Suprapubic skin (tissue), 4 donors: ENCODE results near the gene TMCO4. TPM values are rescaled to one million over a fixed set of nuclear protein-coding genes. Genes with fewer than 3 reads are reported as not detected.

Source experiments
- DNase-seq, 2 donors: peaks; one replicate each; pipeline ENCODE4 v3.0.0-alpha.2; 2019; ENCODE audit warnings: low spot score in 2 of 2
- H3K27ac ChIP-seq: fragments of 200-600 bp; sonication (generic); one replicate; pipeline ENCODE4 v1.5.1; 2019
- H3K27me3 ChIP-seq: fragments of 200-600 bp; sonication (generic); one replicate; pipeline ENCODE4 v1.5.1; 2019
- H3K36me3 ChIP-seq: fragments of 200-600 bp; sonication (generic); one replicate; pipeline ENCODE4 v1.5.1; 2019
- H3K4me1 ChIP-seq: fragments of 200-600 bp; sonication (generic); one replicate; pipeline ENCODE4 v1.5.1; 2019
- H3K4me3 ChIP-seq: fragments of 200-600 bp; sonication (generic); one replicate; pipeline ENCODE4 v1.5.1; 2019; ENCODE audit warnings: mild to moderate bottlenecking
- H3K9me3 ChIP-seq: fragments of 200-600 bp; sonication (generic); one replicate; pipeline ENCODE4 v1.5.1; 2019
- CTCF ChIP-seq, 2 donors: fragments of 200-600 bp in 1 of 2; fragments of 450-650 bp in 1 of 2; sonication (generic) in 1 of 2; IDR thresholded peaks; one replicate each; pipeline ENCODE4 v1.5.1; 2016 to 2019; ENCODE audit warnings: antibody characterized with exemption in 2 of 2, mild to moderate bottlenecking in 1 of 2, moderate library complexity in 1 of 2
- EP300 ChIP-seq: sonication (generic); formaldehyde crosslinking; IDR thresholded peaks from one replicate; pipeline ENCODE4 v1.6.1; 2017; ENCODE audit warnings: antibody characterized with exemption
- POLR2A ChIP-seq, 2 donors: fragments of 450-650 bp; IDR thresholded peaks; one replicate each; pipeline ENCODE4 v1.6.1; 2017; ENCODE audit warnings: antibody characterized with exemption in 2 of 2, mild to moderate bottlenecking in 2 of 2, moderate library complexity in 2 of 2
- POLR2AphosphoS5 ChIP-seq, 3 donors: sonication (generic); formaldehyde crosslinking; IDR thresholded peaks; one replicate each; pipeline ENCODE4 v1.6.1; 2017; ENCODE audit warnings: antibody characterized with exemption in 3 of 3
- WGBS: methylation state at CpG from one replicate; pipeline ENCODE4 v1.1.5; 2018; 5-methylcytosine and 5-hydroxymethylcytosine counted together
- total RNA-seq, 4 donors: library from RNA; depleted of rRNA; stranded (reverse); fragments of >200 nt; gene quantifications; one replicate each; pipeline ENCODE4 v1.1.0, GENCODE V29; 2016

Gene TMCO4
- total RNA-seq, 4 donors from 2014 or later, result 11.6 to 23.8 (median 15.0) TPM

GRCh38 chr1:19688041-19688842 is 111.5 kb downstream of the TMCO4 start:
- WGBS, result 85% methylated on average over 19 of the region's 19 CpGs
- peaks cover 50% of the 10 kb centered on the region for H3K36me3 ChIP-seq

GRCh38 chr1:19687414-19687813 is 112.3 kb downstream of the TMCO4 start:
- DNase-seq, result no peak
- 78% methylated on average over 1 of the region's 1 CpG for WGBS

More at GRCh38 chr1:19688041-19688842, 111.5 kb downstream of the TMCO4 start:
- H3K27ac ChIP-seq, result no peak overlapping the region
- no peak for DNase-seq
- no peaks in the 10 kb centered on the region for H3K27me3 ChIP-seq
- no peak for TF ChIP-seq POLR2A (IDR thresholded peaks at IDR 0.05)
- TF ChIP-seq POLR2AphosphoS5 (IDR thresholded peaks at IDR 0.05), result no peak
- no peak for TF ChIP-seq EP300
- no peak for TF ChIP-seq CTCF (IDR thresholded peaks at IDR 0.05)
- H3K9me3 ChIP-seq, result no peaks in the 10 kb centered on the region
- H3K4me3 ChIP-seq, result no peak overlapping the region
- H3K4me1 ChIP-seq, result no peaks in the 10 kb centered on the region

GRCh38 chr1:19685994-19686393 is 113.7 kb downstream of the TMCO4 start:
- Histone ChIP-seq H3K27ac (no peak overlapping the region), H3K27me3 (no peaks in the 10 kb centered on the region), H3K4me3 (no peak overlapping the region), H3K4me1 (no peaks in the 10 kb centered on the region), H3K36me3 (peaks cover 43% of the 10 kb centered on the region), H3K9me3 (no peaks in the 10 kb centered on the region)
- DNase-seq, result no peak
- 86% methylated on average over 9 of the region's 9 CpGs for WGBS
- TF ChIP-seq CTCF (IDR thresholded peaks at IDR 0.05) (no peak), EP300 (no peak), POLR2A (IDR thresholded peaks at IDR 0.05) (no peak), POLR2AphosphoS5 (IDR thresholded peaks at IDR 0.05) (no peak)

More at GRCh38 chr1:19687414-19687813, 112.3 kb downstream of the TMCO4 start:
- TF ChIP-seq POLR2A (IDR thresholded peaks at IDR 0.05) (no peak), POLR2AphosphoS5 (IDR thresholded peaks at IDR 0.05) (no peak), EP300 (no peak)
- Histone ChIP-seq H3K27me3 (no peaks in the 10 kb centered on the region), H3K4me1 (no peaks in the 10 kb centered on the region), H3K4me3 (no peak overlapping the region), H3K27ac (no peak overlapping the region), H3K9me3 (no peaks in the 10 kb centered on the region), H3K36me3 (peaks cover 53% of the 10 kb centered on the region)

GRCh38 chr1:19684677-19685076 is 115.0 kb downstream of the TMCO4 start:
- Histone ChIP-seq H3K36me3 (peaks cover 34% of the 10 kb centered on the region), H3K27ac (no peak overlapping the region), H3K9me3 (no peaks in the 10 kb centered on the region), H3K4me3 (no peak overlapping the region), H3K27me3 (no peaks in the 10 kb centered on the region), H3K4me1 (no peaks in the 10 kb centered on the region)
- DNase-seq, result no peak
- no peak for TF ChIP-seq POLR2AphosphoS5 (IDR thresholded peaks at IDR 0.05)
- 87% methylated on average over 2 of the region's 2 CpGs for WGBS

GRCh38 chr1:19683351-19683750 is 116.4 kb downstream of the TMCO4 start:
- H3K27ac ChIP-seq, result no peak overlapping the region
- no peaks in the 10 kb centered on the region for H3K27me3 ChIP-seq
- no peaks in the 10 kb centered on the region for H3K4me1 ChIP-seq
- WGBS, result 74% methylated on average over 3 of the region's 8 CpGs
- no peak overlapping the region for H3K4me3 ChIP-seq
- DNase-seq, result no peak
- TF ChIP-seq EP300, result no peak
- TF ChIP-seq POLR2AphosphoS5 (IDR thresholded peaks at IDR 0.05), result no peak
- TF ChIP-seq POLR2A (IDR thresholded peaks at IDR 0.05), result no peak
- TF ChIP-seq CTCF (IDR thresholded peaks at IDR 0.05), result no peak
- no peaks in the 10 kb centered on the region for H3K9me3 ChIP-seq
- peaks cover 22% of the 10 kb centered on the region for H3K36me3 ChIP-seq

- no peaks in the 10 kb centered on the region for H3K9me3 ChIP-seq
- no peak overlapping the region for H3K27ac ChIP-seq
- TF ChIP-seq CTCF (IDR thresholded peaks at IDR 0.05) (no peak), POLR2A (IDR thresholded peaks at IDR 0.05) (no peak), EP300 (no peak), POLR2AphosphoS5 (IDR thresholded peaks at IDR 0.05) (no peak)
- no peaks in the 10 kb centered on the region for H3K4me1 ChIP-seq
- H3K4me3 ChIP-seq, result no peak overlapping the region
- peaks cover 18% of the 10 kb centered on the region for H3K36me3 ChIP-seq
- H3K27me3 ChIP-seq, result no peaks in the 10 kb centered on the region
- DNase-seq, result no peak
- WGBS, result 79% methylated on average over 5 of the region's 7 CpGs
Measured at GRCh38 chr1:19682901-19683300, 116.8 kb downstream of the TMCO4 start.
